ENCODE results near the gene VAV2. TPM values are rescaled to one million over a fixed set of nuclear protein-coding genes. Genes with fewer than 3 reads are reported as not detected.

Gene VAV2
- total RNA-seq, 2 experiments from 2014 or later: 11.0 to 27.8 TPM

DNA sequence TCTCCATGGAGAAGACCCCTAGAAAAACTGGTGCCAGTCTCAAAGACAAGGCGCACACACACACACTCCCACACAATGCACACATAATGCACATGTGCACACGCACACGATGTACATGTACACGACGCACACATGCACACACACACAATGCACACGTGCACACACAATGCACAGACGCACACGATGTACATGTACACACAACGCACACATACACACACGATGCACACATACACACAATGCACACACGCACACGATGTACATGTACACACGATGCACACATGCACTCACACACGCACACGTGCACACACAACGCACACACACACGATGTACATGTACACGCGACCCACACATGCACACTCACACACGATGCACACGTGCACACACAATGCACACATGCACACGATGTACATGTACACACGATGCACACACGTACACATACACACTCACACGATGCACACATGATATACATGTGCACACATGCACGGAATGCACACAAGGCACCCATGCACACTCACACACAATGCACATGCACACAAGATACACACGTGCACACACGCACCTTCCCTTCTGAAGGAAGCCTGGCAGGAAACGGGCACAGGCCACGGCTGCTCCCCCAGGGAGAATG is 76.5 kb downstream of the VAV2 start:
- Histone ChIP-seq H3K36me3 (ENCODE audit: insufficient read depth, low read length) (no peaks in the 10 kb centered on the region), H3K4me1 (ENCODE audit: insufficient read depth, low read length, poor library complexity, severe bottlenecking) (no peaks in the 10 kb centered on the region), H2AFZ (ENCODE audit: low read length) (no peak overlapping the region), H3K9me3 (ENCODE audit: low read length) (no peaks in the 10 kb centered on the region), H3K9me2 (ENCODE audit: insufficient read depth, low read length) (no peaks in the 10 kb centered on the region), H4K20me1 (ENCODE audit: insufficient read depth, low read length) (no peaks in the 10 kb centered on the region), H3K79me2 (ENCODE audit: insufficient read depth, low read depth, low read length) (no peaks in the 10 kb centered on the region), H3K27ac (ENCODE audit: low read depth, low read length, poor library complexity, severe bottlenecking) (no peak overlapping the region), H3K4me2 (ENCODE audit: low read length) (no peak overlapping the region), H3K4me3 (ENCODE audit: low read depth, low read length, poor library complexity, severe bottlenecking) (no peak overlapping the region)
- TF ChIP-seq EZH2phosphoT487 (IDR thresholded peaks at IDR 0.05; ENCODE audit: borderline replicate concordance, low read depth, low read length): no peak
- TF ChIP-seq, protein P1, sequence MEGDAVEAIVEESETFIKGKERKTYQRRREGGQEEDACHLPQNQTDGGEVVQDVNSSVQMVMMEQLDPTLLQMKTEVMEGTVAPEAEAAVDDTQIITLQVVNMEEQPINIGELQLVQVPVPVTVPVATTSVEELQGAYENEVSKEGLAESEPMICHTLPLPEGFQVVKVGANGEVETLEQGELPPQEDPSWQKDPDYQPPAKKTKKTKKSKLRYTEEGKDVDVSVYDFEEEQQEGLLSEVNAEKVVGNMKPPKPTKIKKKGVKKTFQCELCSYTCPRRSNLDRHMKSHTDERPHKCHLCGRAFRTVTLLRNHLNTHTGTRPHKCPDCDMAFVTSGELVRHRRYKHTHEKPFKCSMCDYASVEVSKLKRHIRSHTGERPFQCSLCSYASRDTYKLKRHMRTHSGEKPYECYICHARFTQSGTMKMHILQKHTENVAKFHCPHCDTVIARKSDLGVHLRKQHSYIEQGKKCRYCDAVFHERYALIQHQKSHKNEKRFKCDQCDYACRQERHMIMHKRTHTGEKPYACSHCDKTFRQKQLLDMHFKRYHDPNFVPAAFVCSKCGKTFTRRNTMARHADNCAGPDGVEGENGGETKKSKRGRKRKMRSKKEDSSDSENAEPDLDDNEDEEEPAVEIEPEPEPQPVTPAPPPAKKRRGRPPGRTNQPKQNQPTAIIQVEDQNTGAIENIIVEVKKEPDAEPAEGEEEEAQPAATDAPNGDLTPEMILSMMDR (conservative IDR thresholded peaks at IDR 0.05; ENCODE audit: low read length): no peak
- DNase-seq (ENCODE audit: low spot score): no peak
- ChIA-PET CTCF (ENCODE audit: unreplicated experiment) (no interaction called here), POLR2A (no interaction called here)
- intact Hi-C loops (cut with micrococcal nuclease; ENCODE audit: unreplicated experiment): no loop called here
- BruUV-seq (replicated peaks): no TSS peak

DNA sequence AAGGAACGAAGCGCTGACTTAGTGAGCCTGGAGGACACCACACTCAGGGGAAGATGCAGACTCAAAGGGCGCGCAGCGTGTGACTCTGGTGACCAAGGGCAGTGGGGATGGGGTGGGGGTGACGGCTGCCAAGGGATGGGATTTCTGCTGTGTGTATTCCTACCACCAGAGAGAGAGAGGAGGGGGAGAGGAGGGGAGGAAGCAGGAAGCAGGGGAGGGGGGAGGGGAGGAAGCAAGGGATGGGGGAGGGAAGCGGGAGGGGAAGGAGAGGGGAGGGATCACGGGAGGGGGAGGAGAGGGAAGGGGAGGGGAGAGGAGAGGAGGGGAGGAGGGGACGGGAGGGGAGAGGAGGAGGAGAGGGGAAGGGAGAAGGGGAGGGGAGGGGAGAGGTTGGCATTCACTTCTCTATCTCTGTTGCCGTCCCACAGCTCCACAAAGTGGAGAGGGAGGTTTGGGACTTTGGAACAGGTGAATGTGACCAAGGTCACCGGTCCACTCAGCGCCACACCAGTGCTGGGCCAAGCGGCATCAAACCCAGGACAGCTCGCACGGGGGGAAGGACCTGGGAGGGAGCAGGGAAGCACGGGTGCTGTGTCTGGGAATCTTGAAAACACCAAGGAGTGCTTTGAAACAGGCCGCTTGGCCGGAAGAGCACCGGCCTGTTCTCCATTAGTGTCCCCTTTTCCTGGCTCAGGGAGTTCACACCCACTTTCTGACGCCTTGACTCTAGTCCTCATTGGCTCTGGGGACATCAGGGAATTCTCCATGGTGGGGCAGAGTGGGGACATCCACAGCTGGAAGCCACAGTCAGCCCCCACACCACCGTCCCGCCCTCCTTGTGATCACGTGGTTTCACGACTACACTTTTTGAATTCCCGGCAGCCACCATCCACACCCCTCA is 77.4 kb downstream of the VAV2 start:
- TF ChIP-seq EZH2phosphoT487 (IDR thresholded peaks at IDR 0.05; ENCODE audit: borderline replicate concordance, low read depth, low read length): no peak
- TF ChIP-seq, protein P1 (conservative IDR thresholded peaks at IDR 0.05; ENCODE audit: low read length): no peak
- no peak overlapping the region for H3K4me2 ChIP-seq (ENCODE audit: low read length)
- H2AFZ ChIP-seq (ENCODE audit: low read length): no peak overlapping the region
- H3K4me3 ChIP-seq (ENCODE audit: low read depth, low read length, poor library complexity, severe bottlenecking): no peak overlapping the region
- no peaks in the 10 kb centered on the region for H3K4me1 ChIP-seq (ENCODE audit: insufficient read depth, low read length, poor library complexity, severe bottlenecking)
- no peak for DNase-seq (ENCODE audit: low spot score)
- H3K9me2 ChIP-seq (ENCODE audit: insufficient read depth, low read length): no peaks in the 10 kb centered on the region
- ChIA-PET CTCF (ENCODE audit: unreplicated experiment) (no interaction called here), POLR2A (no interaction called here)
- no peak overlapping the region for H3K27ac ChIP-seq (ENCODE audit: low read depth, low read length, poor library complexity, severe bottlenecking)
- intact Hi-C loops (cut with micrococcal nuclease; ENCODE audit: unreplicated experiment): no loop called here
- no peaks in the 10 kb centered on the region for H3K36me3 ChIP-seq (ENCODE audit: insufficient read depth, low read length)
- BruUV-seq (replicated peaks): no TSS peak
- no peaks in the 10 kb centered on the region for H3K79me2 ChIP-seq (ENCODE audit: insufficient read depth, low read depth, low read length)
- H3K9me3 ChIP-seq (ENCODE audit: low read length): no peaks in the 10 kb centered on the region
- H4K20me1 ChIP-seq (ENCODE audit: insufficient read depth, low read length): no peaks in the 10 kb centered on the region
